Nephron (organoid): ENCODE results near the gene KRTAP2-1.

Source experiments
- H3K27ac Mint-ChIP-seq, 3 experiments: 2 replicates each; pipeline ENCODE4 v1.8.0; 2020; ENCODE audit warnings: mixed read lengths in 3 of 3, mild to moderate bottlenecking in 2 of 3, moderate library complexity in 1 of 3
- H3K27me3 Mint-ChIP-seq: 2 replicates; pipeline ENCODE4 v1.8.0; 2021; ENCODE audit warnings: low read depth, mild to moderate bottlenecking, moderate library complexity, mixed read lengths
- H3K36me3 Mint-ChIP-seq: 2 replicates; pipeline ENCODE4 v1.8.0; 2020; ENCODE audit warnings: low read depth, mixed read lengths
- H3K4me1 Mint-ChIP-seq: 2 replicates; pipeline ENCODE4 v1.8.0; 2020; ENCODE audit warnings: mixed read lengths
- H3K4me3 Mint-ChIP-seq, 3 experiments: 2 replicates each; pipeline ENCODE4 v1.8.0; 2020; ENCODE audit warnings: mild to moderate bottlenecking in 3 of 3, mixed read lengths in 3 of 3, moderate library complexity in 2 of 3
- H3K9me3 Mint-ChIP-seq: 2 replicates; pipeline ENCODE4 v1.8.0; 2020; ENCODE audit warnings: mixed read lengths
- TF ChIP-seq, protein P1 (sequence below), 3 experiments: fragments of 200-600 bp; sonication (generic); IDR thresholded peaks; one replicate each; pipeline ENCODE4 v1.5.0; 2021; ENCODE audit warnings: antibody characterized with exemption in 3 of 3; ENCODE audit not compliant: unreplicated experiment in 3 of 3

The KRTAP2-1 gene

DNA sequence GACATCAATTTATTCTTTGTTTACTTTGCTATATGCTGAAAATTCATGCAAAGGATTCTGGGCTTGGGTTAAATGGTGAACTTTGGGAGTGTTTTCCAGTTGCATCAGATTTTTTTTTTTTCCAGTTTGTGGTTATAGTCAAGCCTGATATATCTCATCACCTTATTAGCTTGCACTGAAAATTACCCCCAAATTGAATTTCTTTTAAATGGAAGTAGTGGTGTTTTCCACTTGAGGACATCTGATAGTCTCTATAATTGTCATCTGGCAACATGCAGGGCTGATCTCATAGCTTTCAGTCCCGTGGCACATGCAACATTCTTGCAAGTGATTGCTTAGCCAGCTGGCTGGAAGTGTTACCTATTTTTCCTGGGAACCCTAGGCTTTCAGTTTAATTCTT is 33.5 kb downstream of the KRTAP2-1 start:
- H3K36me3 Mint-ChIP-seq: no peaks in the 10 kb centered on the region
- peak overlapping the region; percentile 40 to 76 (median 44) for H3K27ac Mint-ChIP-seq
- H3K9me3 Mint-ChIP-seq: peaks cover 2% of the 10 kb centered on the region
- H3K4me1 Mint-ChIP-seq: peaks cover 19% of the 10 kb centered on the region
- H3K4me3 Mint-ChIP-seq: no peak overlapping the region
- H3K27me3 Mint-ChIP-seq: no peaks in the 10 kb centered on the region
- TF ChIP-seq, protein P1, sequence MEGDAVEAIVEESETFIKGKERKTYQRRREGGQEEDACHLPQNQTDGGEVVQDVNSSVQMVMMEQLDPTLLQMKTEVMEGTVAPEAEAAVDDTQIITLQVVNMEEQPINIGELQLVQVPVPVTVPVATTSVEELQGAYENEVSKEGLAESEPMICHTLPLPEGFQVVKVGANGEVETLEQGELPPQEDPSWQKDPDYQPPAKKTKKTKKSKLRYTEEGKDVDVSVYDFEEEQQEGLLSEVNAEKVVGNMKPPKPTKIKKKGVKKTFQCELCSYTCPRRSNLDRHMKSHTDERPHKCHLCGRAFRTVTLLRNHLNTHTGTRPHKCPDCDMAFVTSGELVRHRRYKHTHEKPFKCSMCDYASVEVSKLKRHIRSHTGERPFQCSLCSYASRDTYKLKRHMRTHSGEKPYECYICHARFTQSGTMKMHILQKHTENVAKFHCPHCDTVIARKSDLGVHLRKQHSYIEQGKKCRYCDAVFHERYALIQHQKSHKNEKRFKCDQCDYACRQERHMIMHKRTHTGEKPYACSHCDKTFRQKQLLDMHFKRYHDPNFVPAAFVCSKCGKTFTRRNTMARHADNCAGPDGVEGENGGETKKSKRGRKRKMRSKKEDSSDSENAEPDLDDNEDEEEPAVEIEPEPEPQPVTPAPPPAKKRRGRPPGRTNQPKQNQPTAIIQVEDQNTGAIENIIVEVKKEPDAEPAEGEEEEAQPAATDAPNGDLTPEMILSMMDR (IDR thresholded peaks at IDR 0.05; ENCODE audit: unreplicated experiment in 3 of 3): no peak

DNA sequence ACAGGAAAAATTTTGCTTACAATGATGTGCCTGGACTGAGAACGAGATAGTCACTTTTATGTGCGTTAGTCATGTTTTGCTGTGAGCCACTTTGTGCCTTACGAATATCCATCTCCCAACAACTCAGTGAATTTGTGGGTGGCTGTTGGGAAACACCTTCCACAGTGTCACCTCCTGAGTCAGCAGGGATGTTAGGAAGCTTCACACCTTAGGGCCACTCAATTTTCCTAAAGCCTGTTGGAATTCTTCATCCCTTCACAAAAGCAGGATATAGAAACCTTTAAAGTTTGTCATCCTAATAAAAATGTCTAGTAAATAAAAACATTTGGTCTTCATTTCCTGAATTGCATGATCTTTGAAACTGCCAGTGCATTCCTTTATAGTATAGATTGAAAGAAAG is 33.9 kb downstream of the KRTAP2-1 start:
- TF ChIP-seq, protein P1 (IDR thresholded peaks at IDR 0.05; ENCODE audit: unreplicated experiment in 3 of 3): no peak
- H3K9me3 Mint-ChIP-seq: peaks cover 2% of the 10 kb centered on the region
- H3K27me3 Mint-ChIP-seq: no peaks in the 10 kb centered on the region
- H3K4me1 Mint-ChIP-seq: peaks cover 19% of the 10 kb centered on the region
- H3K4me3 Mint-ChIP-seq: no peak overlapping the region
- peak overlapping the region; percentile 4 to 44 (median 39) for H3K27ac Mint-ChIP-seq
- no peaks in the 10 kb centered on the region for H3K36me3 Mint-ChIP-seq

DNA sequence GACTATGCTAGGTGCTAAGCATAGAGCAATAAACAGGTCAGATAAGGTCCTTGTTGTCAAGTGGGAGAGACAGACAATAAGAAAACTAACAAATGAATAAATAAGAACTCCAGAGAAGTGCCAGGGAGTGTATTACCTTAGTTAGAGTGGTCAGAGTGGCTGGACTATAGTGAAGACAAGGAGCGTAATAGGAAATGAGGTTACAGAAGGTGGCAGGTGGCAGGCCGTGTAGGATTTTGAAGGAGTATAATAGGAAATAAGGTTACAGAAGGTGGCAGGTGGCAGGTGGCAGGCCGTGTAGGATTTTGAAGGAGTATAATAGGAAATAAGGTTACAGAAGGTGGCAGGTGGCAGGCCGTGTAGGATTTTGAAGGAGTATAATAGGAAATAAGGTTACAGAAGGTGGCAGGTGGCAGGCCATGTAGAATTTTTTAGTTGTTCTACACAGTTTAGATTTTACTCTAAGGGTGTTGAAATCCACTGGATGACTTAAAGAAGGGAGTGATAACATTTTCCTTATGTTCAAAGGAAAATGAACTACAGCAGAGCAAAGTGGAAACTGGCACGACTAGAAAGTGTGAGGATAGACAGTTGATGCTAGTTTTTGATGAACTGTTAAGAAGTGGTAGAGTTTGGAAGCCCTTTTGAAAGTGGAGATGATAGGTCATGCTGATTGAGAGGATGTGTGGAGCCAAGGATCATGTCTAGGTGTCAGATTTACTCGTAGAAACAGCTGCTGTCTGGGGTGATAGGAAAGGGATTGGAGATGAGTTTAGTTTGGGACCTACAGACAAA is 34.6 kb downstream of the KRTAP2-1 start:
- no peak overlapping the region for H3K4me3 Mint-ChIP-seq
- H3K27ac Mint-ChIP-seq: peak overlapping the region; percentile 0 to 39 (median 4)
- no peaks in the 10 kb centered on the region for H3K36me3 Mint-ChIP-seq
- no peaks in the 10 kb centered on the region for H3K27me3 Mint-ChIP-seq
- peaks cover 19% of the 10 kb centered on the region for H3K4me1 Mint-ChIP-seq
- H3K9me3 Mint-ChIP-seq: peaks cover 2% of the 10 kb centered on the region
- TF ChIP-seq, protein P1 (IDR thresholded peaks at IDR 0.05; ENCODE audit: unreplicated experiment in 3 of 3): no peak

DNA sequence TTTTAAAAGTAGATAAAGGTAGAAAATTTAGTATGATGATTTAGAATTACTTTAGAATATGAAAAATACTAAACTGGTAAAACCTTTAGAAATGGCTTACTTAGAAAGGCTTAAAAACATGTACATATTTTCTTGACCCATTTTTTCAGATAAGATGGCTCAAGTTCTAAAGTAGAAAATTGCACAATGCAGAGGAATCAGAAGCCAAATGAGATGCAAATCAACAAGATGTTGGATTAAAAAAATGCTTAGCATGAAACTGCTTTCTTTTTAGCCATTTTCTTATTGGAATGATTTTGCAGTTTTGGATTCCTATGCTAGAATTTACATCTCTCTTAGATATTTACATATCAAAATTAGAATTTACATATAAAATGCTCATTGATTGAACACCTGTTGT is 36.7 kb downstream of the KRTAP2-1 start:
- TF ChIP-seq, protein P1 (IDR thresholded peaks at IDR 0.05; ENCODE audit: unreplicated experiment in 3 of 3): no peak
- no peak overlapping the region for H3K4me3 Mint-ChIP-seq
- H3K36me3 Mint-ChIP-seq: no peaks in the 10 kb centered on the region
- no peaks in the 10 kb centered on the region for H3K9me3 Mint-ChIP-seq
- peaks cover 19% of the 10 kb centered on the region for H3K4me1 Mint-ChIP-seq
- no peaks in the 10 kb centered on the region for H3K27me3 Mint-ChIP-seq
- no peak overlapping the region for H3K27ac Mint-ChIP-seq

DNA sequence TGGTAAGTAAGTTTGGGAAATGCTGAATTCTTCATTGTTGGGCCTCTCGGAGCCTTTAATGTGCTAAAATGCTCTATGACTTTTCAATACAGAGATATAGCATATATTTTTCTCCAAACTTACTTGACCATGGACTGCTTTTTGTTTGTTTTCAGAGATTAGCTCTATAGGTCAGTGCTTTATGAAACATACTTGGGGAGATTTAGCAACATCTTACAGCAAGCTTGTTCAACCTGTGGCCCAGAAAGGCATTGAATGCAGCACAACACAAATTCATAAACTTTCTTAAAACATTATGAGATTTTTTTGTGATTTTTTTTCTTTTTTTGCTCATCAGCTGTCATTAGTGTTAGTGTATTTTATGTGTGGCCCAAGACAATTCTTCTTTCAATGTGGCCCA is 37.2 kb downstream of the KRTAP2-1 start:
- Mint-ChIP-seq H3K27me3 (no peaks in the 10 kb centered on the region), H3K27ac (no peak overlapping the region), H3K36me3 (no peaks in the 10 kb centered on the region), H3K9me3 (no peaks in the 10 kb centered on the region), H3K4me1 (peaks cover 19% of the 10 kb centered on the region), H3K4me3 (no peak overlapping the region)
- TF ChIP-seq, protein P1 (IDR thresholded peaks at IDR 0.05; ENCODE audit: unreplicated experiment in 3 of 3): no peak

DNA sequence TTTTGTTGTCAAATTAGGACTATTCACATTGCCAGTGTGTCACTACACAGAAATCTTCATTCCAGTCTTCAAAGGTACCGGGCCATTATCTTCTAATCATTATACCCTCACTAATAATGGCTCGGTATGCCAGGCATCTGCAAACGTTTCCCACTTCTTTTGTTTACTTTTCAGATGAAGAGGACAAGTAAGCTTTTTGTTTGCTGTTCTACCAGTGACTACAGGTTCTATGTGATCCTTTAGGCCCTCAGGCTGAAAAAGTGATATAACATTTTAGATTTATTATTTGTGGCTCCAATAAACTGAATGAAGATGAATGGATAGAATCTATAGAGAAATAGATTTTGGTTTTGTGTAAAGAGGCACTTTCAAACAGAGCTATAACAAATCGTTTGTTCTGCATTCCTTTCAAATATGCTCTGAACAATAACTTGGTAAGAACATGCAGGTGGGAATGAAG is 37.8 kb downstream of the KRTAP2-1 start:
- no peaks in the 10 kb centered on the region for H3K9me3 Mint-ChIP-seq

More for the DNA sequence above, 37.8 kb downstream of the KRTAP2-1 start:
- H3K27me3 Mint-ChIP-seq: peaks cover 4% of the 10 kb centered on the region
- no peaks in the 10 kb centered on the region for H3K36me3 Mint-ChIP-seq
- TF ChIP-seq, protein P1 (IDR thresholded peaks at IDR 0.05; ENCODE audit: unreplicated experiment in 3 of 3): no peak
- H3K4me1 Mint-ChIP-seq: peaks cover 22% of the 10 kb centered on the region
- H3K4me3 Mint-ChIP-seq: no peak overlapping the region
- H3K27ac Mint-ChIP-seq: no peak overlapping the region
